Measurements from ENCODE around the gene THOC2. TPM values are rescaled to one million over a fixed set of nuclear protein-coding genes. Genes with fewer than 3 reads are reported as not detected.
"Not testable (repeated sequence)": the region's sequence is repeated elsewhere in the genome, so short reads cannot be mapped to it uniquely, and the experiment has no call there.

Gene THOC2
- total RNA-seq, 1 donor from 2014 or later = 27.4 TPM

GRCh38 chrX:123713841-123714240 lies 19.0 kb downstream of the THOC2 start:
- Histone ChIP-seq H3K9me3 (replicated peaks) (no peaks in the 10 kb centered on the region), H3K36me3 (no peaks in the 10 kb centered on the region), H3K4me3 (no peak overlapping the region), H3K4me1 (peaks cover 10% of the 10 kb centered on the region), H3K27me3 (ENCODE audit: low read depth) (no peaks in the 10 kb centered on the region), H3K27ac (replicated peaks) (no peak overlapping the region)
- DNase-seq = no peak
- TF ChIP-seq CTCF (IDR thresholded peaks at IDR 0.05; ENCODE audit: borderline replicate concordance) = no peak
- intact Hi-C loops (cut with micrococcal nuclease) = no loop called here

GRCh38 chrX:123713434-123713833 lies 19.4 kb downstream of the THOC2 start:
- H3K4me3 ChIP-seq = no peak overlapping the region
- no peaks in the 10 kb centered on the region for H3K9me3 ChIP-seq (replicated peaks)
- peaks cover 10% of the 10 kb centered on the region for H3K4me1 ChIP-seq
- no peaks in the 10 kb centered on the region for H3K36me3 ChIP-seq
- H3K27me3 ChIP-seq (ENCODE audit: low read depth) = no peaks in the 10 kb centered on the region
- DNase-seq = no peak
- no peak for TF ChIP-seq CTCF (IDR thresholded peaks at IDR 0.05; ENCODE audit: borderline replicate concordance)
- H3K27ac ChIP-seq (replicated peaks) = no peak overlapping the region
- intact Hi-C loops (cut with micrococcal nuclease) = no loop called here

- DNase-seq; H3K36me3 ChIP-seq; H3K4me3 ChIP-seq; H3K9me3 ChIP-seq (replicated peaks); H3K27me3 ChIP-seq (ENCODE audit: low read depth); intact Hi-C loops (cut with micrococcal nuclease); H3K27ac ChIP-seq (replicated peaks): not testable (repeated sequence)
- peaks cover 10% of the 10 kb centered on the region for H3K4me1 ChIP-seq
Observed at GRCh38 chrX:123711201-123711600, 21.7 kb downstream of the THOC2 start.

GRCh38 chrX:123704781-123705180 lies 28.1 kb downstream of the THOC2 start:
- H3K4me1 ChIP-seq = peaks cover 12% of the 10 kb centered on the region
- intact Hi-C loops (cut with micrococcal nuclease) = no loop called here
- TF ChIP-seq CTCF (IDR thresholded peaks at IDR 0.05; ENCODE audit: borderline replicate concordance) = no peak
- H3K27me3 ChIP-seq (ENCODE audit: low read depth) = no peaks in the 10 kb centered on the region
- H3K27ac ChIP-seq (replicated peaks) = peak overlapping the region; percentile 27
- no peaks in the 10 kb centered on the region for H3K9me3 ChIP-seq (replicated peaks)
- no peak for DNase-seq
- H3K4me3 ChIP-seq = no peak overlapping the region
- H3K36me3 ChIP-seq = no peaks in the 10 kb centered on the region

- Histone ChIP-seq H3K27ac (replicated peaks) (no peak overlapping the region), H3K9me3 (replicated peaks) (no peaks in the 10 kb centered on the region), H3K27me3 (ENCODE audit: low read depth) (no peaks in the 10 kb centered on the region), H3K4me3 (no peak overlapping the region), H3K4me1 (no peaks in the 10 kb centered on the region), H3K36me3 (peaks cover 10% of the 10 kb centered on the region)
- no peak for TF ChIP-seq CTCF (IDR thresholded peaks at IDR 0.05; ENCODE audit: borderline replicate concordance)
- no peak for DNase-seq
- intact Hi-C loops (cut with micrococcal nuclease) = no loop called here
Observed at GRCh38 chrX:123698979-123699520, 33.8 kb downstream of the THOC2 start.

- Histone ChIP-seq H3K4me3 (no peak overlapping the region), H3K36me3 (peaks cover 10% of the 10 kb centered on the region), H3K4me1 (no peaks in the 10 kb centered on the region), H3K27ac (replicated peaks) (no peak overlapping the region), H3K9me3 (replicated peaks) (no peaks in the 10 kb centered on the region), H3K27me3 (ENCODE audit: low read depth) (no peaks in the 10 kb centered on the region)
- intact Hi-C loops (cut with micrococcal nuclease) = no loop called here
- no peak for DNase-seq
- no peak for TF ChIP-seq CTCF (IDR thresholded peaks at IDR 0.05; ENCODE audit: borderline replicate concordance)
Observed at GRCh38 chrX:123696334-123696733, 36.5 kb downstream of the THOC2 start.
